AG10803 (cell line): ENCODE results near the gene CCNG1.

Source experiments
- DNase-seq: peaks from one replicate; pipeline ENCODE4 v3.0.0; 2010; ENCODE audit warnings: low read depth
- H3K4me3 ChIP-seq: 2 replicates; pipeline ENCODE4 v1.5.1; 2011; ENCODE audit warnings: mild to moderate bottlenecking, low read length, control low read depth
- CTCF ChIP-seq: conservative IDR thresholded peaks from 2 replicates; pipeline ENCODE4 v1.5.1; 2011; ENCODE audit warnings: mild to moderate bottlenecking, low read length, control low read depth, inconsistent platforms

The CCNG1 gene

GRCh38 chr5:163489745-163490075, 52.3 kb downstream of the CCNG1 start:
- no peak for TF ChIP-seq CTCF
- no peak for DNase-seq
- H3K4me3 ChIP-seq, result no peak overlapping the region
